GM19372 (cell line): ENCODE data around the gene HSD17B4.

Experiments
- ATAC-seq: cut with Tn5 transposase; IDR thresholded peaks from one replicate; pipeline ENCODE4 v1.9.1; 2021; ENCODE audit warnings: mild to moderate bottlenecking, low read depth, moderate library complexity; ENCODE audit not compliant: unreplicated experiment

Gene HSD17B4

GRCh38 chr5:119582987-119583386 lies 130.7 kb downstream of the HSD17B4 start:
- ATAC-seq = no peak

- peak; percentile 87 for ATAC-seq
Measured at GRCh38 chr5:119583684-119584083, 131.4 kb downstream of the HSD17B4 start.
